D721Med (cell line): ENCODE measurements around the gene SMURF2.

Experiments
- DNase-seq: peaks from one replicate; pipeline ENCODE4 v3.0.0; 2011; ENCODE audit warnings: low spot score; ENCODE audit not compliant: insufficient read length
- FAIRE-seq: peaks from 2 replicates; lab custom pipeline; 2011; peaks lifted over from hg19 to GRCh38; lab: Jason Lieb, UNC
- CTCF ChIP-seq: IDR thresholded peaks from 2 replicates; pipeline ENCODE4 v1.5.1; 2012; ENCODE audit warnings: mild to moderate bottlenecking, control low read depth; ENCODE audit not compliant: insufficient read depth; ENCODE audit errors: missing control alignments

The SMURF2 gene

GRCh38 chr17:64503341-64503740, 158.8 kb downstream of the SMURF2 start:
- TF ChIP-seq CTCF: no peak
- no peak for FAIRE-seq

GRCh38 chr17:64502809-64503208, 159.3 kb downstream of the SMURF2 start:
- no peak for DNase-seq
- no peak for TF ChIP-seq CTCF
- no peak for FAIRE-seq

More at GRCh38 chr17:64503341-64503740, 158.8 kb downstream of the SMURF2 start:
- no peak for DNase-seq

GRCh38 chr17:64502021-64502420, 160.1 kb downstream of the SMURF2 start:
- DNase-seq: no peak
- no peak for FAIRE-seq
- TF ChIP-seq CTCF: no peak

- no peak for TF ChIP-seq CTCF
- no peak for DNase-seq
- no peak for FAIRE-seq
Measured at GRCh38 chr17:64500862-64501765, 161.0 kb downstream of the SMURF2 start.

GRCh38 chr17:64500487-64500859, 161.6 kb downstream of the SMURF2 start:
- no peak for FAIRE-seq
- no peak for TF ChIP-seq CTCF
- no peak for DNase-seq

- no peak for DNase-seq
- no peak for FAIRE-seq
Measured at GRCh38 chr17:64499805-64500486, 162.2 kb downstream of the SMURF2 start.

More at GRCh38 chr17:64499805-64500486, 162.2 kb downstream of the SMURF2 start:
- no peak for TF ChIP-seq CTCF
